Measurements from ENCODE around the gene ECSCR.
"Not testable (repeated sequence)": the region's sequence is repeated elsewhere in the genome, so short reads cannot be mapped to it uniquely, and the experiment has no call there.

ECSCR gene

GRCh38 chr5:139445325-139446170 is 17.0 kb downstream of the ECSCR start:
- DNase-seq (ENCODE audit: low spot score): no peak

- no peak for DNase-seq (ENCODE audit: low spot score)
Measured at GRCh38 chr5:139443831-139444453, 18.6 kb downstream of the ECSCR start.

- not testable (repeated sequence) for DNase-seq (ENCODE audit: low spot score)
Measured at GRCh38 chr5:139440416-139440815, 22.1 kb downstream of the ECSCR start.

GRCh38 chr5:139439013-139439903 is 23.3 kb downstream of the ECSCR start, which contains the start of gene DNAJC18:
Gene DNAJC18 (minus strand): TSS chr5:139439525. CDS start chr5:139439445, 80 bp downstream.
- DNase-seq (ENCODE audit: low spot score): peak; percentile 97

GRCh38 chr5:139438707-139439012 is 23.9 kb downstream of the ECSCR start:
- no peak for DNase-seq (ENCODE audit: low spot score)

- no peak for DNase-seq (ENCODE audit: low spot score)
Measured at GRCh38 chr5:139435676-139436075, 26.9 kb downstream of the ECSCR start.

GRCh38 chr5:139431706-139432105 is 30.8 kb downstream of the ECSCR start:
- DNase-seq (ENCODE audit: low spot score): no peak

GRCh38 chr5:139430015-139430414 is 32.5 kb downstream of the ECSCR start:
- no peak for DNase-seq (ENCODE audit: low spot score)

- no peak for DNase-seq (ENCODE audit: low spot score)
Measured at GRCh38 chr5:139426203-139426885, 36.2 kb downstream of the ECSCR start.

GRCh38 chr5:139425497-139425896 is 37.0 kb downstream of the ECSCR start:
- no peak for DNase-seq (ENCODE audit: low spot score)

GRCh38 chr5:139422307-139422893 is 40.1 kb downstream of the ECSCR start:
- peak; percentile 83 for DNase-seq (ENCODE audit: low spot score)

GRCh38 chr5:139419226-139420192 is 43.0 kb downstream of the ECSCR start:
- DNase-seq (ENCODE audit: low spot score): no peak

- no peak for DNase-seq (ENCODE audit: low spot score)
Measured at GRCh38 chr5:139418793-139419192, 43.8 kb downstream of the ECSCR start.

GRCh38 chr5:139417214-139417613 is 45.3 kb downstream of the ECSCR start:
- DNase-seq (ENCODE audit: low spot score): peak; percentile 75

GRCh38 chr5:139416651-139417050 is 45.9 kb downstream of the ECSCR start:
- no peak for DNase-seq (ENCODE audit: low spot score)

GRCh38 chr5:139415869-139416268 is 46.7 kb downstream of the ECSCR start:
- no peak for DNase-seq (ENCODE audit: low spot score)

- DNase-seq (ENCODE audit: low spot score): peak; percentile 94
Measured at GRCh38 chr5:139415221-139415861, 47.2 kb downstream of the ECSCR start.

GRCh38 chr5:139414581-139415130 is 47.9 kb downstream of the ECSCR start:
- DNase-seq (ENCODE audit: low spot score): peak; percentile 72

GRCh38 chr5:139413963-139414362 is 48.6 kb downstream of the ECSCR start:
- no peak for DNase-seq (ENCODE audit: low spot score)

Measured in Ammon's horn (tissue), 1 donor.